Stimulated activated CD4-positive, alpha-beta T cell treated with anti-CD3 and anti-CD28 coated beads, TNF-alpha, amount 100 ng/mL, for 1 hour (primary cell): ENCODE data around the gene PCDHGA2.
"Not testable (repeated sequence)": the region's sequence is repeated elsewhere in the genome, so short reads cannot be mapped to it uniquely, and the experiment has no call there.

Source experiments
- DNase-seq, 3 donors: peaks; one replicate each; pipeline ENCODE4 v3.0.0-alpha.2; 2020; ENCODE audit warnings: low read depth in 3 of 3, low spot score in 1 of 3

PCDHGA2 gene

GRCh38 chr5:141346017-141346416 is 7.5 kb downstream of the PCDHGA2 start:
- not testable (repeated sequence) for DNase-seq

- DNase-seq = no peak
These were observed 11.5 kb downstream of the PCDHGA2 start, which contains the start of gene PCDHGB1 for GRCh38 chr5:141349917-141350619. Gene PCDHGB1 (plus strand): TSS chr5:141350099. CDS start chr5:141350261, 162 bp downstream.

- DNase-seq = no peak
These were observed 13.0 kb downstream of the PCDHGA2 start for GRCh38 chr5:141351591-141351990.

- DNase-seq = no peak
These were observed 16.4 kb downstream of the PCDHGA2 start, which contains the start of gene PCDHGA4 for GRCh38 chr5:141354900-141355469. Gene PCDHGA4 (plus strand): TSS chr5:141355021. CDS start chr5:141355108, 87 bp downstream.

- DNase-seq = no peak
These were observed 17.1 kb downstream of the PCDHGA2 start for GRCh38 chr5:141355641-141356040.

- no peak for DNase-seq
These were observed 17.6 kb downstream of the PCDHGA2 start for GRCh38 chr5:141356133-141356532.

GRCh38 chr5:141356950-141357349 is 18.4 kb downstream of the PCDHGA2 start:
- DNase-seq = no peak

- DNase-seq = no peak
These were observed 21.3 kb downstream of the PCDHGA2 start, which contains the start of gene PCDHGB2 for GRCh38 chr5:141359790-141360426. Gene PCDHGB2 (plus strand): TSS chr5:141359994. CDS start chr5:141360136, 142 bp downstream.

GRCh38 chr5:141360685-141361084 is 22.1 kb downstream of the PCDHGA2 start:
- no peak for DNase-seq

- DNase-seq = no peak
These were observed 24.2 kb downstream of the PCDHGA2 start for GRCh38 chr5:141362719-141363118.

GRCh38 chr5:141363952-141364660 is 25.5 kb downstream of the PCDHGA2 start, which contains the start of gene PCDHGA5:
Gene PCDHGA5 (plus strand): TSS chr5:141364162. CDS start chr5:141364331, 169 bp downstream.
- no peak for DNase-seq

GRCh38 chr5:141366016-141366896 is 27.7 kb downstream of the PCDHGA2 start:
- no peak for DNase-seq

GRCh38 chr5:141369994-141370848 is 31.7 kb downstream of the PCDHGA2 start, which contains the start of gene PCDHGB3:
Gene PCDHGB3 (plus strand): TSS chr5:141370242. CDS start chr5:141370395, 153 bp downstream.
- DNase-seq = peak in 1 of 3 donors; percentile 11

GRCh38 chr5:141371572-141372475 is 33.3 kb downstream of the PCDHGA2 start:
- DNase-seq = no peak

- DNase-seq = no peak
These were observed 35.2 kb downstream of the PCDHGA2 start, which contains the start of gene PCDHGA6 for GRCh38 chr5:141373673-141374317. Gene PCDHGA6 (plus strand): TSS chr5:141373891. CDS start chr5:141374084, 193 bp downstream.

- no peak for DNase-seq
These were observed 36.1 kb downstream of the PCDHGA2 start for GRCh38 chr5:141374627-141375026.

GRCh38 chr5:141375444-141376155 is 37.0 kb downstream of the PCDHGA2 start:
- not testable (repeated sequence) for DNase-seq
